Liver (tissue), 9 donors: Measurements from ENCODE around the gene KIF12. TPM values are rescaled to one million over a fixed set of nuclear protein-coding genes. Genes with fewer than 3 reads are reported as not detected.
A peak's percentile ranks its signal among the peaks of the same experiment; 100 is the strongest.

Source experiments
- DNase-seq: peaks from one replicate; pipeline ENCODE4 v3.0.0-alpha.2; 2017; ENCODE audit warnings: low spot score
- H3K27ac ChIP-seq, 2 donors: one replicate each; pipeline ENCODE4 v1.7.0; 2013; ENCODE audit warnings: inconsistent platforms in 2 of 2, low read length in 2 of 2, control low read depth in 1 of 2, low read depth in 1 of 2, mild to moderate bottlenecking in 1 of 2
- H3K27me3 ChIP-seq, 4 donors: one replicate each; pipeline versions ENCODE4 v1.6.1 to v1.7.0; 2013; ENCODE audit warnings: low read length in 3 of 4, inconsistent platforms in 1 of 4, mild to moderate bottlenecking in 1 of 4, moderate library complexity in 1 of 4; ENCODE audit not compliant: control insufficient read depth in 4 of 4, insufficient read depth in 4 of 4
- H3K36me3 ChIP-seq, 4 donors: one replicate each; pipeline versions ENCODE4 v1.6.1 to v1.7.0; 2013; ENCODE audit warnings: low read length in 3 of 4, mild to moderate bottlenecking in 3 of 4, low read depth in 1 of 4, moderate library complexity in 1 of 4; ENCODE audit not compliant: control insufficient read depth in 4 of 4, insufficient read depth in 3 of 4
- H3K4me1 ChIP-seq, 4 donors: one replicate each; pipeline versions ENCODE4 v1.6.1 to v1.7.0; 2013; ENCODE audit warnings: low read length in 3 of 4, mild to moderate bottlenecking in 3 of 4, moderate library complexity in 1 of 4; ENCODE audit not compliant: control insufficient read depth in 4 of 4, insufficient read depth in 4 of 4
- H3K4me3 ChIP-seq, 3 donors: one replicate each; pipeline versions ENCODE4 v1.6.1 to v1.7.0; 2013; ENCODE audit warnings: low read length in 3 of 3, control low read depth in 1 of 3, low read depth in 1 of 3, mild to moderate bottlenecking in 1 of 3
- H3K9ac ChIP-seq, 2 donors: one replicate each; pipeline ENCODE4 v1.7.0; 2013; ENCODE audit warnings: low read length in 2 of 2, mild to moderate bottlenecking in 2 of 2, moderate library complexity in 2 of 2, control low read depth in 1 of 2, low read depth in 1 of 2
- H3K9me3 ChIP-seq, 4 donors: one replicate each; pipeline versions ENCODE4 v1.6.1 to v1.7.0; 2013; ENCODE audit warnings: low read length in 3 of 4; ENCODE audit not compliant: control insufficient read depth in 4 of 4
- EGR1 ChIP-seq, 2 donors: IDR thresholded peaks; 2 replicates each; pipeline ENCODE4 v1.6.1; 2016 to 2018; ENCODE audit warnings: antibody characterized with exemption in 2 of 2, low read depth in 2 of 2
- FOXA1 ChIP-seq: IDR thresholded peaks from 2 replicates; pipeline ENCODE4 v1.6.1; 2016; ENCODE audit warnings: antibody characterized with exemption
- FOXA2 ChIP-seq: IDR thresholded peaks from 2 replicates; pipeline ENCODE4 v1.6.1; 2016; ENCODE audit warnings: antibody characterized with exemption
- GABPA ChIP-seq, 2 donors: IDR thresholded peaks in 1 of 2; conservative IDR thresholded peaks in 1 of 2; 2 replicates each; pipeline ENCODE4 v1.6.1; 2016; ENCODE audit warnings: antibody characterized with exemption in 2 of 2, mild to moderate bottlenecking in 1 of 2, moderate library complexity in 1 of 2
- HNF4A ChIP-seq, 2 donors: conservative IDR thresholded peaks; 2 replicates each; pipeline ENCODE4 v1.6.1; 2016; ENCODE audit warnings: antibody characterized with exemption in 2 of 2, mild to moderate bottlenecking in 2 of 2
- HNF4G ChIP-seq: IDR thresholded peaks from 2 replicates; pipeline ENCODE4 v1.6.1; 2016; ENCODE audit warnings: antibody characterized with exemption
- JUND ChIP-seq, 2 donors: IDR thresholded peaks; 2 replicates each; pipeline ENCODE4 v1.6.1; 2016; ENCODE audit warnings: antibody characterized with exemption in 2 of 2
- NR2F2 ChIP-seq: IDR thresholded peaks from 2 replicates; pipeline ENCODE4 v1.6.1; 2016; ENCODE audit warnings: antibody characterized with exemption
- RAD21 ChIP-seq, 2 donors: IDR thresholded peaks; 2 replicates each; pipeline ENCODE4 v1.6.1; 2016; ENCODE audit warnings: antibody characterized with exemption in 2 of 2, mild to moderate bottlenecking in 2 of 2
- RXRA ChIP-seq, 2 donors: IDR thresholded peaks; 2 replicates each; pipeline ENCODE4 v1.6.1; 2017 to 2018; ENCODE audit warnings: antibody characterized with exemption in 2 of 2, mild to moderate bottlenecking in 1 of 2
- SP1 ChIP-seq: IDR thresholded peaks from 2 replicates; pipeline ENCODE4 v1.6.1; 2018; ENCODE audit warnings: antibody characterized with exemption, mild to moderate bottlenecking
- TAF1 ChIP-seq: conservative IDR thresholded peaks from 2 replicates; pipeline ENCODE4 v1.6.1; 2016; ENCODE audit warnings: antibody characterized with exemption, mild to moderate bottlenecking
- YY1 ChIP-seq: IDR thresholded peaks from 2 replicates; pipeline ENCODE4 v1.6.1; 2016; ENCODE audit warnings: antibody characterized with exemption, mild to moderate bottlenecking
- WGBS: extraction: QIAGEN DNeasy Blood & Tissue Kit; methylation state at CpG from one replicate; pipeline ENCODE4 v1.1.7; 2013; 5-methylcytosine and 5-hydroxymethylcytosine counted together
- polyA plus RNA-seq, 2 donors: library from polyadenylated mRNA; stranded (reverse) in 1 of 2; unstranded in 1 of 2; fragments of 200-250 nt in 1 of 2; fragments of >200 nt in 1 of 2; fragmentation: Nextera tagmentation in 1 of 2; extraction: Ambion mirVana in 1 of 2; gene quantifications; one replicate each; pipeline versions ENCODE4 v1.2.1 to v1.2.3, GENCODE V29; 2013 to 2015
- total RNA-seq, 2 donors: library from RNA; depleted of rRNA; stranded (reverse); fragments of >200 nt; gene quantifications; one replicate each; pipeline ENCODE4 v1.2.3, GENCODE V29; 2014
- TF ChIP-seq, protein P1 (sequence below): IDR thresholded peaks from 2 replicates; pipeline ENCODE4 v1.6.1; 2016; ENCODE audit warnings: antibody characterized with exemption
- TF ChIP-seq, protein P2 (sequence below): fragments of 150-350 bp; IDR thresholded peaks from 2 replicates; pipeline ENCODE4 v1.5.1; 2017; ENCODE audit warnings: improper control_type of control experiment, low read depth, low read length; ENCODE audit not compliant: missing input control
- TF ChIP-seq, protein P3 (sequence below): IDR thresholded peaks from 2 replicates; pipeline ENCODE4 v1.6.1; 2016; ENCODE audit warnings: antibody characterized with exemption
- TF ChIP-seq, protein P4 (sequence below): IDR thresholded peaks from 2 replicates; pipeline ENCODE4 v1.6.1; 2016; ENCODE audit warnings: antibody characterized with exemption, mild to moderate bottlenecking
- TF ChIP-seq, protein P5 (sequence below): IDR thresholded peaks from 2 replicates; pipeline ENCODE4 v1.6.1; 2016; ENCODE audit warnings: antibody characterized with exemption
- donor health status: healthy.
- donor health status: healthy.
- donor health status: healthy.
- donor health status: healthy.
- donor health status: healthy.

Gene KIF12
- total and polyA plus RNA-seq, 4 donors, result 2.9 to 11.8 (median 7.7) TPM

DNA sequence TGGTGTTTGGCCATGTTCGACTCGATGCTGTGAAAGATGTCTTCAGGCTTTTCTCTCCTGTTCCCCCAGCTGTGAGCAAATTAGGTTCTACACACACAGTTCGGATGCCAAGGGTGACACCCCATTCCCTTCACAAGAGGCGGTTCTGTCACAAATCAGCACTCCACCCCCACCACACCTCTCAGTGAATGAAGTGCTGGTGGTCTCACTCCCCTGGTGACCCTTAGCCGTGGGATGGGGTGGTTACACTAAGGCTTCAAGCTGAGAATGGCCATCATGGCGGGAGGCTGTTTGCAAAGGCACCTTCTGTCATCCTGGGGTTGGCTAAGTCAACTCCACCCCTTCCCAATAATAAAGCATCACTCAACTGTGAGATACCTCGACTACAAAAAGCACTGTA lies 47.4 kb downstream of the KIF12 start:
- peak; percentile 3 for DNase-seq
- Histone ChIP-seq H3K27ac (no peak overlapping the region), H3K9me3 (no peaks in the 10 kb centered on the region), H3K4me1 (no peaks in the 10 kb centered on the region), H3K4me3 (no peak overlapping the region), H3K9ac (no peak overlapping the region), H3K27me3 (no peaks in the 10 kb centered on the region), H3K36me3 (peaks cover 5 to 25% (median 19%) of the 10 kb centered on the region in 4 donors)
- TF ChIP-seq EGR1 (IDR thresholded peaks at IDR 0.05; ENCODE audit: low read depth in 2 of 2) (no peak), YY1 (no peak), HNF4G (no peak), FOXA2 (no peak), GABPA (IDR thresholded peaks at IDR 0.05 in 1 of 2, conservative IDR thresholded peaks at IDR 0.05 in 1 of 2) (no peak), SP1 (no peak)
- TF ChIP-seq, protein P1, sequence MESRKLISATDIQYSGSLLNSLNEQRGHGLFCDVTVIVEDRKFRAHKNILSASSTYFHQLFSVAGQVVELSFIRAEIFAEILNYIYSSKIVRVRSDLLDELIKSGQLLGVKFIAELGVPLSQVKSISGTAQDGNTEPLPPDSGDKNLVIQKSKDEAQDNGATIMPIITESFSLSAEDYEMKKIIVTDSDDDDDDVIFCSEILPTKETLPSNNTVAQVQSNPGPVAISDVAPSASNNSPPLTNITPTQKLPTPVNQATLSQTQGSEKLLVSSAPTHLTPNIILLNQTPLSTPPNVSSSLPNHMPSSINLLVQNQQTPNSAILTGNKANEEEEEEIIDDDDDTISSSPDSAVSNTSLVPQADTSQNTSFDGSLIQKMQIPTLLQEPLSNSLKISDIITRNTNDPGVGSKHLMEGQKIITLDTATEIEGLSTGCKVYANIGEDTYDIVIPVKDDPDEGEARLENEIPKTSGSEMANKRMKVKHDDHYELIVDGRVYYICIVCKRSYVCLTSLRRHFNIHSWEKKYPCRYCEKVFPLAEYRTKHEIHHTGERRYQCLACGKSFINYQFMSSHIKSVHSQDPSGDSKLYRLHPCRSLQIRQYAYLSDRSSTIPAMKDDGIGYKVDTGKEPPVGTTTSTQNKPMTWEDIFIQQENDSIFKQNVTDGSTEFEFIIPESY, result no peak
- TF ChIP-seq, protein P2, sequence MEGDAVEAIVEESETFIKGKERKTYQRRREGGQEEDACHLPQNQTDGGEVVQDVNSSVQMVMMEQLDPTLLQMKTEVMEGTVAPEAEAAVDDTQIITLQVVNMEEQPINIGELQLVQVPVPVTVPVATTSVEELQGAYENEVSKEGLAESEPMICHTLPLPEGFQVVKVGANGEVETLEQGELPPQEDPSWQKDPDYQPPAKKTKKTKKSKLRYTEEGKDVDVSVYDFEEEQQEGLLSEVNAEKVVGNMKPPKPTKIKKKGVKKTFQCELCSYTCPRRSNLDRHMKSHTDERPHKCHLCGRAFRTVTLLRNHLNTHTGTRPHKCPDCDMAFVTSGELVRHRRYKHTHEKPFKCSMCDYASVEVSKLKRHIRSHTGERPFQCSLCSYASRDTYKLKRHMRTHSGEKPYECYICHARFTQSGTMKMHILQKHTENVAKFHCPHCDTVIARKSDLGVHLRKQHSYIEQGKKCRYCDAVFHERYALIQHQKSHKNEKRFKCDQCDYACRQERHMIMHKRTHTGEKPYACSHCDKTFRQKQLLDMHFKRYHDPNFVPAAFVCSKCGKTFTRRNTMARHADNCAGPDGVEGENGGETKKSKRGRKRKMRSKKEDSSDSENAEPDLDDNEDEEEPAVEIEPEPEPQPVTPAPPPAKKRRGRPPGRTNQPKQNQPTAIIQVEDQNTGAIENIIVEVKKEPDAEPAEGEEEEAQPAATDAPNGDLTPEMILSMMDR, result no peak
- WGBS, result 81% methylated on average over 7 of the region's 7 CpGs

DNA sequence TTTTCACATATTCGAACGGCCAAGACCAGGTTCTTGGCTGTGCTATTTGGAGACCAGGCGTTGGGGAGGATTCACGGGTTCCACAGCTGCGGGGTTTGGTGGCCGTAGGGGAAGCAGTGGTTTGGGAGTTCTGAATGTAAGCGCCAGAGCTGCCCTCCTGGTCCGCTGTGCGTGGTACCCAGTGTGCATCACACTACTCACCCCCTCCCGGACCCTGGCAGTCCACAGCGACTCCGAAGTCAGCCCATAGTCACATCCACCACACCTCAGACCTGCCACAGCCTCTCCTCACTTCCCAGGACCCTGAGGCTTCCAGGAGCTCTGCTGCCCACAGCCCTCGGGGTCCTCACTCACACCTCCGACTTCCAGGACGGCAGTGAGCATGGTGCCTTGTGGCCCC lies 47.8 kb downstream of the KIF12 start:
- TF ChIP-seq RAD21 (IDR thresholded peaks at IDR 0.05) (no peak), NR2F2 (no peak), RXRA (IDR thresholded peaks at IDR 0.05) (no peak), SP1 (no peak), GABPA (IDR thresholded peaks at IDR 0.05 in 1 of 2, conservative IDR thresholded peaks at IDR 0.05 in 1 of 2) (no peak), YY1 (no peak), EGR1 (IDR thresholded peaks at IDR 0.05; ENCODE audit: low read depth in 2 of 2) (no peak), HNF4A (conservative IDR thresholded peaks at IDR 0.05) (no peak), TAF1 (no peak), JUND (IDR thresholded peaks at IDR 0.05) (no peak), FOXA2 (no peak), FOXA1 (no peak), HNF4G (no peak)
- TF ChIP-seq, protein P3, sequence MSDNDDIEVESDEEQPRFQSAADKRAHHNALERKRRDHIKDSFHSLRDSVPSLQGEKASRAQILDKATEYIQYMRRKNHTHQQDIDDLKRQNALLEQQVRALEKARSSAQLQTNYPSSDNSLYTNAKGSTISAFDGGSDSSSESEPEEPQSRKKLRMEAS, result no peak
- TF ChIP-seq, protein P4, sequence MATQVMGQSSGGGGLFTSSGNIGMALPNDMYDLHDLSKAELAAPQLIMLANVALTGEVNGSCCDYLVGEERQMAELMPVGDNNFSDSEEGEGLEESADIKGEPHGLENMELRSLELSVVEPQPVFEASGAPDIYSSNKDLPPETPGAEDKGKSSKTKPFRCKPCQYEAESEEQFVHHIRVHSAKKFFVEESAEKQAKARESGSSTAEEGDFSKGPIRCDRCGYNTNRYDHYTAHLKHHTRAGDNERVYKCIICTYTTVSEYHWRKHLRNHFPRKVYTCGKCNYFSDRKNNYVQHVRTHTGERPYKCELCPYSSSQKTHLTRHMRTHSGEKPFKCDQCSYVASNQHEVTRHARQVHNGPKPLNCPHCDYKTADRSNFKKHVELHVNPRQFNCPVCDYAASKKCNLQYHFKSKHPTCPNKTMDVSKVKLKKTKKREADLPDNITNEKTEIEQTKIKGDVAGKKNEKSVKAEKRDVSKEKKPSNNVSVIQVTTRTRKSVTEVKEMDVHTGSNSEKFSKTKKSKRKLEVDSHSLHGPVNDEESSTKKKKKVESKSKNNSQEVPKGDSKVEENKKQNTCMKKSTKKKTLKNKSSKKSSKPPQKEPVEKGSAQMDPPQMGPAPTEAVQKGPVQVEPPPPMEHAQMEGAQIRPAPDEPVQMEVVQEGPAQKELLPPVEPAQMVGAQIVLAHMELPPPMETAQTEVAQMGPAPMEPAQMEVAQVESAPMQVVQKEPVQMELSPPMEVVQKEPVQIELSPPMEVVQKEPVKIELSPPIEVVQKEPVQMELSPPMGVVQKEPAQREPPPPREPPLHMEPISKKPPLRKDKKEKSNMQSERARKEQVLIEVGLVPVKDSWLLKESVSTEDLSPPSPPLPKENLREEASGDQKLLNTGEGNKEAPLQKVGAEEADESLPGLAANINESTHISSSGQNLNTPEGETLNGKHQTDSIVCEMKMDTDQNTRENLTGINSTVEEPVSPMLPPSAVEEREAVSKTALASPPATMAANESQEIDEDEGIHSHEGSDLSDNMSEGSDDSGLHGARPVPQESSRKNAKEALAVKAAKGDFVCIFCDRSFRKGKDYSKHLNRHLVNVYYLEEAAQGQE, result no peak
- TF ChIP-seq, protein P1, result no peak
- TF ChIP-seq, protein P5, sequence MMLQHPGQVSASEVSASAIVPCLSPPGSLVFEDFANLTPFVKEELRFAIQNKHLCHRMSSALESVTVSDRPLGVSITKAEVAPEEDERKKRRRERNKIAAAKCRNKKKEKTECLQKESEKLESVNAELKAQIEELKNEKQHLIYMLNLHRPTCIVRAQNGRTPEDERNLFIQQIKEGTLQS, result no peak
- TF ChIP-seq, protein P2, result no peak
- Histone ChIP-seq H3K9ac (no peak overlapping the region), H3K27ac (no peak overlapping the region), H3K36me3 (peaks cover 5 to 25% (median 19%) of the 10 kb centered on the region in 4 donors), H3K4me1 (no peaks in the 10 kb centered on the region), H3K9me3 (no peaks in the 10 kb centered on the region), H3K27me3 (no peaks in the 10 kb centered on the region), H3K4me3 (no peak overlapping the region)
- peak; percentile 5 for DNase-seq
- 97% methylated on average over 15 of the region's 15 CpGs for WGBS
